NOMO-1 (cell line): Measurements from ENCODE around the gene PSEN1.

Experiments
- DNase-seq, 2 experiments: peaks; one replicate each; lab custom pipeline; 2025; ENCODE audit not compliant: unreplicated experiment in 2 of 2; lab: John Stamatoyannopoulos, UW

The PSEN1 gene

GRCh38 chr14:73250781-73251500 lies 114.6 kb downstream of the PSEN1 start:
- DNase-seq = no peak

GRCh38 chr14:73251516-73252215 lies 115.4 kb downstream of the PSEN1 start:
- no peak for DNase-seq

- no peak for DNase-seq
Measured at GRCh38 chr14:73252491-73253322, 116.4 kb downstream of the PSEN1 start.

- DNase-seq = no peak
Measured at GRCh38 chr14:73253323-73253610, 117.0 kb downstream of the PSEN1 start.

GRCh38 chr14:73253721-73254120 lies 117.4 kb downstream of the PSEN1 start:
- DNase-seq = no peak

GRCh38 chr14:73254247-73255004 lies 118.1 kb downstream of the PSEN1 start:
- no peak for DNase-seq

GRCh38 chr14:73255005-73255400 lies 118.7 kb downstream of the PSEN1 start:
- DNase-seq = no peak

- no peak for DNase-seq
Measured at GRCh38 chr14:73255693-73256225, 119.5 kb downstream of the PSEN1 start.

GRCh38 chr14:73258076-73258475 lies 121.8 kb downstream of the PSEN1 start:
- DNase-seq = no peak

- DNase-seq = no peak
Measured at GRCh38 chr14:73258845-73259611, 122.7 kb downstream of the PSEN1 start.

- DNase-seq = no peak
Measured at GRCh38 chr14:73259837-73260236, 123.5 kb downstream of the PSEN1 start.

GRCh38 chr14:73260574-73260973 lies 124.3 kb downstream of the PSEN1 start:
- DNase-seq = no peak

GRCh38 chr14:73261075-73261474 lies 124.8 kb downstream of the PSEN1 start:
- DNase-seq = no peak

GRCh38 chr14:73261520-73262426 lies 125.5 kb downstream of the PSEN1 start:
- DNase-seq = no peak

- no peak for DNase-seq
Measured at GRCh38 chr14:73262427-73263183, 126.3 kb downstream of the PSEN1 start.

GRCh38 chr14:73263606-73264005 lies 127.3 kb downstream of the PSEN1 start:
- no peak for DNase-seq

GRCh38 chr14:73264080-73264884 lies 128.0 kb downstream of the PSEN1 start:
- no peak for DNase-seq
